Mucosa of gallbladder (tissue), 1 donor: Measurements from ENCODE around the gene RAB3C. TPM values are rescaled to one million over a fixed set of nuclear protein-coding genes. Genes with fewer than 3 reads are reported as not detected.

Experiments used
- DNase-seq: peaks from one replicate; pipeline ENCODE4 v3.0.0-alpha.2; 2020; ENCODE audit warnings: low spot score
- total RNA-seq: library from RNA; stranded (reverse); gene quantifications from one replicate; pipeline ENCODE4 v1.2.1, GENCODE V29; 2021
- donor health status: DM: no; HTN: no; CAD: no.

Gene RAB3C
- total RNA-seq, 1 donor from 2014 or later = 1.4 TPM

DNA sequence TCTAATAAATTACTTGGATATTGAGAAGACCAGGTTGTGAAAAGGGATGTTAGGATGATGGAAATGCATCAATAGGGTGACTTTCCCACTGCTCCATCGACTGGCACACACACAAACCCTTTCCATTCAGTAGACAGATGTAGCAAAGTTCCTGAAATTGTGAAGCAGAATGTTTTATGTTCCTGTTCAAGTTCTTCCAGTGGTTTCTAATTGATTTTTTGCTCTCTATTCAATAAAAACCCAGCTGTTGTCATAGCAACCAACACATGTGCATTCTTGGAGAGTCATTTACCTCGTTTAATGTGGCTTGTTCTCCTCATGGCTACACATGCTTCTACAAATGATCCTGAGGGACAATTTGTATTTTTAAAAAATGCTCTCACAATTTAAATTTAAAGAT, 244.6 kb downstream of the RAB3C start:
- DNase-seq = no peak

DNA sequence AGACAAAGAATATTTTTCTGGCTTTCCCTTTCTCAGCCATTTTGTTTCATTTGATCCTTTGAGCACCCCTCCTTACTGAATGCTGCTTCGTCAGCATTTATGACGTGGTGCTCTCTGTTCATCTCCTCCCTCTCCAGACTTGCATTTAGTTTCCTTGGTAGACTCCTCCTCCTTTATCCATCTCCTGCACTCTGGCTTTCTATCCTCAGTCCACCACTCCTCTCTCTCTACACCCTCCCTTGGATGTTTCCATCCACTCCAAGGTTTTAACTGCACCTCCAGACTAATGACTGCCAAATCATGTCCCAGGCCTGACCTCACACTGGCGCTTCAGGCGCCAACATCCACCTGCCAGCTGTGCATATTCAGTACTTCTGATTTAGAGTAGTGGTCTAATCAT, 245.4 kb downstream of the RAB3C start:
- no peak for DNase-seq

GRCh38 chr5:58834242-58835225, 251.7 kb downstream of the RAB3C start:
- no peak for DNase-seq

- no peak for DNase-seq
These were observed 253.5 kb downstream of the RAB3C start for GRCh38 chr5:58836351-58836750.

- no peak for DNase-seq
These were observed 255.9 kb downstream of the RAB3C start for GRCh38 chr5:58838729-58839128.

DNA sequence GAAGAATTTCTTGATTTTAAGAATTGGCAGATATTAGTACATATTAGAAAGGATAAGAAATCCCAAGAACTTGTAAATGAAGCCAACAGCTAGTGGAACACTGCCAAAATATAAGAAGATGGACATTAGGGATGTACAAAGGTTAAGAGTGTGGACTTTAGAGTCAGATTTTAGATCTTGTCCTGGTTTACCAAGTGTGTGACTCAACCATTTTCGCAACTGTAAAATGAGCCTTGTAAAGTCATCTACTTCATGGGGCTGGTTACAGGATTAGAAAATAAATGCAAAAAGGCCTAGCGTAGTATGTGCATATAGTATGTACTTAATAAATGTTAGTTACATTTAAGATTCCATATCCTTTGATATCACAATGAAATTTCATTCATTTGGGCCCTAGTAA, 260.0 kb downstream of the RAB3C start:
- DNase-seq = no peak

DNA sequence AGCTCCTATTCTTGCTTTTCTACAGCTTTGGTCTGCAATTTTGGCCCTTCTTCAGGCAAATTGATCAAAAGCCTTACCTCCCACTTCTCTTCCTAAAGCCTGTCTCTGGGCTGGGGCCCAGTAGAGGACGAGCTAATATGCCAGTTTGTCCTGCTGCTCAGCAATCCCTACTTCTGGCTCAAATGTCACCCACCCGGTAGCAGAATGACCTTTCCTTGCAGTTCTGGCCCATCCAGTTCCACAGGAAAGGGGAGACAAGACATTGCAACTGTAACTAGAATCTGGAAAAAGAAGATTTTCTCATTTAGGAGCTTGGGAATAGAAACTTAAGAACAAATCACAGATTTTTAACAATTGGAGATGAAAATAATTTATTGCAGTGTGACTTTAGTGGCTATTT, 261.5 kb downstream of the RAB3C start:
- DNase-seq = no peak

- DNase-seq = no peak
These were observed 264.2 kb downstream of the RAB3C start for GRCh38 chr5:58847041-58847440.

DNA sequence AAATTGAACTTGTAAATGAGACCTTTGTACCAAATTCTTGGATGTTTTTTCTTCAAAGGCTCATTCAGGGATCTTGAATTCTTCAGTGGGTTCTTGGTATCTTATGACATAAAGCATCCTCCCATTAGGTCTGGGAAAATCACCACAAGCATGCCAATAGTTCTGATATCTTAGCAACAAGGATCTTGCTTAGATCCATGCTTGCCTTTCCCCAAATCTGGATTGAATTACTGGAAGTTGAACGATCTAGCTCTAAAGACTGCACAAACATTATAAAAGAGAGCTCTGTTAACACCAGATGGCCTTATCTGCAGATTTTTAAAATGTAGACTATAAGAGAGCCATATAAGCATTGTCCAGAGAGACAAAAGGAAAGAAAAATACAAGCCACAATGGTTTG, 266.3 kb downstream of the RAB3C start:
- no peak for DNase-seq

DNA sequence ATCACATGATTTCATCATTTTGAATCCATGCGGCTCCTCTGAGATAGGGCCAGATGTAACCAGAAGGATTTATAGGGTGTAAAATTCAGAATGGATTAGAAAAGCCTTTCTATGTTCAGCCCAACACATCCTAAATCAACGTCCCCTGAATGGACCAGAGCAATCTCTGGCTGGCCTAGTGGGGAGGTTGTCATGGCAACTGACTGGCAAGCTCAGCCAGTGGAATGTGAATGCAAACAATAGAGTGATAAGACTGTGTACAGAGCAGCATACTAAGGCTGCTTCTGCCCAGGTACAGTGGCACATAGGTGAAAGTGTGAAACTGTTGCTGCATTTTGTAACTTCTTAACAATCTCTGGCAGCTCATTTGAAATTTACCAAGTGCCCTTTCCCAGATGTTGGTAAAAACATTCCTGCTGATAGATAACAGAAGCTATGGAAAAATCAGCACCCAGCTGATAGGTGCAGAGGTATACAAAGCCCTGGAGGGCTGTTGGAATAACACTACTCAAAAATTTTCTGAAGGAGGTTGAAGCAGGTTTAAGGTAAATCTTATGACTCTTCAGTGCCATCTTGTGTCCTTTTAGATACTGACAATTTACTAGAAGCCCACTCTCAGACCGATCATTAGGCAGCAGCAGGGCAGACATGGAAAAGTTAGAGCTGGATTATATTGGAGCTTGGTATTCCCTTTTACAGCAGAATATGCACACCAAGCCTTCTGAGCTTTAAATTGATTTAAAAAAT, 267.2 kb downstream of the RAB3C start:
- DNase-seq = peak; percentile 80

DNA sequence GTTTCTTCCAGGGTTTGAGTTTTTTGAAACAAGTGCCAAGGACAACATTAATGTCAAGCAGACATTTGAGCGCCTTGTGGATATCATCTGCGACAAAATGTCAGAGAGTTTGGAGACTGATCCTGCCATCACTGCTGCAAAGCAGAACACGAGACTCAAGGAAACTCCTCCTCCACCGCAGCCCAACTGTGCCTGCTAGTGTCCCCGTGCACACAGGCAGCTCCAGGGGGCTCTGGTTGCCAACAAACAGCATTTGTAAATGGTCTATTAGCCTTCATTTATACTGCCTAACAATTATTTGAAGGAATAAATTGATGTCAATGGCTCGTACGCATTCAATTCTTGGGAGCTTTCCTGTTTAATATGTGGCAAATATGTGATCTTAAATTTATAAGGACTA, 268.3 kb downstream of the RAB3C start:
- no peak for DNase-seq

DNA sequence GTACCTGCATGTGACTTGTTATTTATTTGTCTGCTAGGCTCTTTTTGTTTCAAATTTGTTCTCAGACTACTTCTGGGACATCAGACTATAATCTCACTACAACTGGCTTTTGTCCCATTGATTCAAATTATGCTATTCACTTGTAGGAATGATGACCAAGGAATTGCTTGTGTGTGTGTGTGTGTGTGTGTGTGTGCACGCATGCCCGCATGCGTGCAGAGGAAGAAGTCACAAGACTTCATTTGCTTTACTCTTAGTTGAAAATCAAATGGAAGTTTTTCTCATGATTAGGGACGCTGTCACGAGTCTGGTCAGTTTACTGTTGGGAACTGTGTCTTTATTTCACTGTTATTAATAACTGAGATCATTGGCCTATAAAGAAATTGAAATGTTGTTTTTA, 268.7 kb downstream of the RAB3C start:
- DNase-seq = no peak

DNA sequence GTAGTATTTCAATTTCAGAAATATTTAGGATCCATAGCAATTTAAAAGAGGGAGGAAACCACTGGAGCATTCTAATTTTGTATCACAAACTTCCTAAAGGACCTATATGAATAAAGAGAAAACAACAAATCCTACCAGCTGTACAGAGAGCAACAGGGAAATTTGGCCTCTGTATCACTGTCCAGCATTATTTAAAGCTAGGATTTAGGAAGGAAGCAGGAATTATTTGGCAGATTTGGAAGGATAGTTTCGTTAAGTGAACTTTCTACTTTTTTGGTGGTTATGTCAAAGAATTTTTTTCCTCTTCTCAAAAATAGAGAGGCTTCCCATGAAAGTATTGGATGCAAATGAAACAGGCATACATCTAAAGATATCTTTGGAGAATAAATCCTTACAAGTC, 269.7 kb downstream of the RAB3C start:
- DNase-seq = no peak

- DNase-seq = no peak
These were observed 271.6 kb downstream of the RAB3C start for GRCh38 chr5:58854441-58854840.

GRCh38 chr5:58855851-58856739, 273.2 kb downstream of the RAB3C start:
- no peak for DNase-seq

- no peak for DNase-seq
These were observed 274.7 kb downstream of the RAB3C start for GRCh38 chr5:58857609-58858008.

- no peak for DNase-seq
These were observed 277.8 kb downstream of the RAB3C start for GRCh38 chr5:58860680-58861079.

- DNase-seq = no peak
These were observed 286.1 kb downstream of the RAB3C start for GRCh38 chr5:58868931-58869330.

DNA sequence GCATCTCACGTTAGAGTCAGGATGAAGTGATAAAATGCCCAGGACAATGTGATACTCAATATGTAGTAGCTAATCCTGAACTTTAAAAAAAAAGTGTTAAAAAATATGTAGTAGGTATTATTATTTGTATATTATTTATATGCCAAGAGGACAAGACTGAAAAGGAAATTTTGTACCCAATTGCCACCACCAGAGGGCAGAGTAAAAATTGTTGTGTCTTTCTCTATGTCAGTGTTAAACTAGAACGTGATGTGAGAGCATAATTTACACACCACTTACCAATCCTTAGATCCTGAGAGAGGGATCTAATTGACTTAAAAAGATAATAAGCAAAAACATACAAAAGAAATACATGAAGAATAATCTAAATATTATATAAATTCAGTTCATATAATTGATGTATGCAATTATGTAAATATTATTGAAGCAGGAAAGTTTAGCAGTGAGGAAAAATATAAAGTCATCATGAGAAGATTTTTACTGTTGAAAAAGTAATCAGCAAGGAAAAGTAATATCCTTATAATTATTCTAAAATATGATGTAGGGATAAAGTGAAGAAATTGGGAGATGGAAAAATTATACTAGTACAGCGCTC, 288.9 kb downstream of the RAB3C start:
- no peak for DNase-seq

- DNase-seq = no peak
These were observed 289.9 kb downstream of the RAB3C start for GRCh38 chr5:58872670-58873273.

DNA sequence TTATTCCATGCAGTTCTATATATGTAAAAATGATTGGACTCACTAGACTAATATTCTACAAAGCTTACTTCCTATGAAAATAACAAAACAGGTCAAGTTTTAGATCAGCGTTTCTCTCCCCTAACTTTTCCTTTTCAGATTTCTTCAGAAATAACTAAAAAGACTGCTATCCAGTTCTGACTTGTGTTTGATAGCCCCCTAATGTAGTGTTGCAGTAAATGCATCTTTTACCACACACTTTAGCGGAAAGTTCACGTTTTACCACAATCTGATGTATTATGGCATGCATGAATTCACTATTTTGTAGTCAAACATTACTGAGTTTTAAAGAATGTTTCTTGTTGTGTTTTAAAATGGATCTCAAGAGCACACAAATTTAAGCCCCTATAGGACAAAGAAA, 292.7 kb downstream of the RAB3C start:
- DNase-seq = no peak
